NCI-H446 treated with DMSO at 0.1 percent for 48 hours (cell line): ENCODE data around the gene RHEB.

Experiments
- DNase-seq: peaks from one replicate; lab custom pipeline; 2025; lab: John Stamatoyannopoulos, UW

Gene RHEB

DNA sequence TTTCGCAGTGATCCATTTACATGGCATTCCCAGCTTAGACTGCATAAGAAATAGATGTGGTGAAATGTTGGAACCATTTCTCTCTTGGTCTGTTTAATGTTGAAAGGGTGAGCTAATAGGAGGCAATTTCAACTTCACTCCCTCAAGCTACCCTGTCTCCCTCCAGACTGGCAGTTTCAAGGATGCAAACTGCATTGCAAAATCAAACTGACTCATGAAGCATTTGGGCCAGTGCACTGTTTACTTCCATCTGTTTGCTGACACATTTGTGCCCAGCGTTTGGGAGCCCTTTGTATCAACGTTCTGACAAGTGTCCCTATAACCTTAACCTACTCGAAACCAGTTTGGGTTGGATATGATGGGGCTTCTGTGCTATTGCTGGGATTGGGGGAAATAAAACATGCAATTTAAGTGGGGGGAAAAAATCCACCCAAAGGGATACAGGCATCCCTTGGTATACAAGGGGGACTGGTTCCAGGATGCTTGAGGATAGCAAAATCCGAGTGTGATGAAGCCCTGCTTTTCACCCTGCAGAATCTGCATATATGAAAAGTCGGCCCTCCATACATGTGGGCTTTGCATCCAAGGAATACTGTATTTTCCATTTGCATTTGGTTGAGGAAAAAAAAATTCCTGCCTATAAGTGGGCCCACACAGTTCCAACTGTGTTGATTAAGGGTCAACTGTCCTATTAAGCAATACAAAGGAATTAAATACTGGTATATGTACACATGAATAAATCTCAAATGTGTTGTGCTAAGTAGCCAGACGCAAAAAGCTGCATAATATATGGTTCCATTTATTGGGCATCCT is 15.6 kb downstream of the RHEB start:
- DNase-seq: no peak

GRCh38 chr7:151501676-151502075 is 18.0 kb downstream of the RHEB start:
- no peak for DNase-seq

DNA sequence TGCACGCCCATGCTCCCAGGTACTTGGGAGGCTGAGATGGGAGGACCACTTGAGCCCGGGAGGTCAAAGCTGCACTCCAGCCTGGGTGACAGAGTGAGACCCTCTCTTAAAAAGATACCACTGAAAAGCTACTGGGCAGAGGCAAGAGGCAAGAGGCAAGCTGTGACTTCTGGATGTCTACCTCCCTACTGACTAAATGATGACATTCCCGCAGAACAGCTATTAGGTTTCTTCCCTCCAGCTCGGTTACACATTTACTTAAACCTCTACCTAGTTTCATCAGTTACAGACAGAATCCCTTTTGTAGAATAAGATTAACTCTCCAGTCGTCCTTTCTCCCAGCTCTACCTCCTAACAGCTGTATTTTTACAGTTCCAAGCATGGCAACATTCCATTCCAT is 21.2 kb downstream of the RHEB start:
- DNase-seq: no peak

GRCh38 chr7:151497306-151497871 is 22.3 kb downstream of the RHEB start:
- no peak for DNase-seq

GRCh38 chr7:151495360-151495759 is 24.3 kb downstream of the RHEB start:
- DNase-seq: no peak

DNA sequence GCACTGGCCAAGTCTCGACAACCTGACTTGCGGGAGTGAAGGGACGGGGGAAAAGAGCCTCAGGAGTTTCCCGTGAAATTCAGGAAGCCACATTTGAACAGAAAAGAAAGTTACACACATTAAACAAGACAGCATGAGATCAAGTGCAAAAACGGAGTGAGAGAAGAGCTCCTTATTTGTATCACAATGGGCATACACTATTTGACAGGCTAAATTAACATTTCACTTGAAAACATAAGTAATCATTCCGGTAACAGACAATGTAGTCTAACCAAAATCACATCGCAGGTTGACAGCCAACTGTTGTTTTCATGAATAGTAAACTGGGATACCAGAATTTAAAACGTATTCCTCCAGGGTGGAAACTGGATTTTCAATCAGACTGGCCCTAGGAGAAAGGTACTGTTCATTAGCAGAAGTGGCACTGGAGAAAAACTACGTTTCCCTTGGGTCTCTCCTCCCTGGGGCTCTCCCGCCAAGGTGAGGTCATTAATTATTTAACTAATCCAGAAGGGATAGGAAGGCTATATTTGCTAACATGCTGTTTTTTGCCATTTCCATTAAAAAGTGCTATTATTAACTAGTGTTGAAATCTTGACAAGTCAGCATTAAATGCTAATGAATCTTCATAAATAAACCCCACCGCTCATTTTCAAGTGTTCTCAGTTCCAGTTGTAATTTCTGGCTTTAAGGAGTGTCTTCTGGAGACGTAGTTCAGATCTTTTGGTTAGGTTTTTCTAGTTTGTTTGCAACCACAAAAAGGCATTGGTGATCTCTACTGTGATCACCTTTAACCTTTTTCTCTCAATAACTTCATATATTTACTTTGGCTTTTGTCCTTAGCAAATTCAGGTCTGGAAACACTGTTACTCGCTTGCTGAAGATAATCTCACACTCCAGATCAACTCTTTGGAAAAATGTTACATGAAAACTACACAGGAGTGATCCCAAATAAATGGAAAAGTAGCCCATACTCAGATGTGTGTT is 25.1 kb downstream of the RHEB start:
- DNase-seq: no peak

- no peak for DNase-seq
Measured at GRCh38 chr7:151493083-151493482, 26.6 kb downstream of the RHEB start.

DNA sequence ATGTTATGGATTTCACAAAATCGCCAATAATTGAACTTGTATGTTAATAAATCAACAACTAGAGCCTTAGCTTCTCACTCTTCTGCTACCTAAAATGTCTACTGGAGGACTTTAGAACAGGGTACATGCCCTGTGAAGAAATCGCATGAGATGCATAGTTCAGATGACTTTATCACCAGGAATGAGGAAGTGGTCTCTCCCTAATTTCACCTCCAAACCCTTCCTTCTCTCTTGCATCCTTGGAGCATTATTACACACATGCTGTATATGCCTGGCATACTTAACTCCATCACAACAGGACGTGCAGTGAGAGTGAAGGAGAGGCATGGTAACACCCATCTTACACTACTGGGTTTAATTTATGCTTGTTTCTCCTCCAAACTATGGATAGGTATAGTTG is 27.8 kb downstream of the RHEB start:
- no peak for DNase-seq

DNA sequence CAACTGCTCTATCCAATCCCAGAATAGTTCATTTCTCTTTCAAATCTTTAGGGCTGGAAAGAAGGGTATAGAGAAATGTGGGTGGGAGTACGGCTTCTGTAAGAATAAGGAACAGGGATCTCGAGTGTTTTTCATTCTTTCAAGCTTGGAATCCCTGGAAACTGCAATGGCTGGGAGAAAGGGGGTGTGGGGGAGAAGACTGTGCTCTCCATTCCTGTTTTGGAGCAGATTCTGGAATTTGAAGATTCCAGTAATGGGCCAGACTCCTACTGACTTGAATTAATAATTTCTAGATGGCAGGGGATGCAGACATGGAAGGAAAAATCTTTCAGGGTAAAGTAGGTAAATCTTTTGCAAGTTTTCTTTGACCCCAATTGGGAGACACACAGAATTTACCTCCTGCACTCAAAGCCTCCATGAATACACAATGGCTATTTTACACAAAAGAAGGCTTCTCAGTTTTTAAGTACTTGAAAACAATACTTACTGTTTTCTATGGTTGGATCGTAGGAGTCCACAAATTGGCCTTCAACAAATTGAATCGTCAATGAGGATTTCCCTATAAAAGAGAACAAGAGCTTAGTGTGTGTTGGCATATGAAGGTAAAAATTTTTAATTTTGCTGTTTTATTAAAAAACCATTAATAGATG is 29.1 kb downstream of the RHEB start:
- DNase-seq: no peak

GRCh38 chr7:151489498-151489897 is 30.2 kb downstream of the RHEB start:
- DNase-seq: no peak

GRCh38 chr7:151488096-151488495 is 31.6 kb downstream of the RHEB start:
- no peak for DNase-seq

DNA sequence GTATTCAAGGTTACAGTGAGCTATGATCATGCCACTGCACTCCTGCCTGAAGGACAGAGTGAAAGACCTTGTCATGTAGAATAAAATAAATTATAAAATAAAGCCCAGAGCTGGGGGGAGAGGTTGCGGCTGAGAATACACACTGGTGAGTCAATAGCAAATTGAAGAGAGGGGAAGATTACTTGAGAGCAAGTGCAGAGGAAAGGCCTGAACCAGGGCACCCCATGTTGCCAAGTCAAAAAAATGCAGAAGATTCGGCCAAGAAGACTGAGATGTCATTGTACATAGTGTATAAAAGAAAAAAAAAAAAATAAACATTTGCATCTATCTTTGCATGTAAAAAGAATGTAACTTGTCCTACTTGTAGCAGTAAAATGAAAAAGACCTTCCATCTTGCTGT is 32.5 kb downstream of the RHEB start:
- DNase-seq: no peak

DNA sequence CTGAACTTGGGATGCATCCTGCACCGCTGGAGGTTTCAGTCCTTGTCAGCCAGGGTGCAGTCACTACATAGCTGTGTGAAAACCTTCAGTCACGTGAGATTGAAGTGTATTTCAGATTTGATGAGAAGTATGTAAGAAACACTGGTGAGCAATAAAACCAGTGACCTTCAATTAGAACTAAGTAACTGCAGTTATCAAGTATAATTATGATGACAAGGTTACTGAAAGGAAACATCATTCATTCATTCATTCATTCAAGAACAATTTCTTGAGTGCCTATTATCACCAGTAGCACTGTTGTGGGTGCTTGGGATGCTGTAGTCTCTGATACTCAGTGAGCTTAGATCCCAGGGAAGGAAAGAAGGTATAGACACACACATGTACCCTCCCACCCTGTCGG is 33.6 kb downstream of the RHEB start:
- no peak for DNase-seq

DNA sequence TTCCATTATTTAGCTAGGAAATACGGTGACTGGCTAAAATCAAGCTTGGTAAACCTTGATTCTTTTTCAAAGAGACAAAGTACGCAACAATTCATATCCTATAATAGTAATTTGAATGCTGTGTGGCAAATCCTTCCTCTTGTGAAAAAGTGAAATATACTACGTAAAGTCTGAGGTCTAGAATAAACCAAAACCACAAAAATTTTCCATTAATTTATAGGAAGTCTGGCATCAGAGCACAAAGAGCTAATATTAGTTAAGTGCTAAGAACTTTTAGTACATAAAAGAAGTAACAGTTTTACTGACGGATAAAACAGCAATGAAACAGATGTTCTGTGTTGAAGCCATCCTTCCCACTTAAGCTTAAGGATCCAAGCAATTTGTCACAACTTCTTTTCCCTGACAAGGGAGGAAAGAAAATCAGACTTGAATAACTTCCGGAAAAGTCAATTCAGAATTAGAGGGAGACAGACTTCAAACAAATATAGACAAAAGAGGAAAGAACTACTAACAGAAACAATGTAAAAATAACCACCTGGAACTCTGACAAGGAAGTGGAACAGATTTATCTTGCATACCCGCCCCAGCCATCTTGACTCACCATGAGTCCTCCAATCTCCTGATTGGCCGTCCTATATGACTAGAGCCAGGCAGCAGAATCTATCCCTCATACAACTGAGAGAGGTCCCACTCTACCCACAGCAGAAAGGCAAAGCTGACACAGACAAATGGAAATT is 34.6 kb downstream of the RHEB start:
- DNase-seq: no peak

DNA sequence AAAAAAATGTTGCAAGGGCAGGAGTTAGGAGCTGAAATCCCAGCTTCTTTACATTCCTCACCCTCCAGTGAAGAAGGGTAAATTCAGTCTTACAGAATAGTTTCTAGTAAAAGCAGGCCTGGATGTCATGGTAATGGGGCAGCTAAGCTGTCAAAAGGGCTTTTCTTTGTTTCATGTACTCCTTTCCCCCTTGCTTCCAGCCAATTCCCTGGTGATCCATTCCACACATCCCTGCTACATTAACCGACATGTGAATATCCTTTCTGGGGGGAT is 36.0 kb downstream of the RHEB start:
- no peak for DNase-seq

- no peak for DNase-seq
Measured at GRCh38 chr7:151482883-151483710, 36.6 kb downstream of the RHEB start.

GRCh38 chr7:151481650-151482505 is 37.8 kb downstream of the RHEB start:
- no peak for DNase-seq

DNA sequence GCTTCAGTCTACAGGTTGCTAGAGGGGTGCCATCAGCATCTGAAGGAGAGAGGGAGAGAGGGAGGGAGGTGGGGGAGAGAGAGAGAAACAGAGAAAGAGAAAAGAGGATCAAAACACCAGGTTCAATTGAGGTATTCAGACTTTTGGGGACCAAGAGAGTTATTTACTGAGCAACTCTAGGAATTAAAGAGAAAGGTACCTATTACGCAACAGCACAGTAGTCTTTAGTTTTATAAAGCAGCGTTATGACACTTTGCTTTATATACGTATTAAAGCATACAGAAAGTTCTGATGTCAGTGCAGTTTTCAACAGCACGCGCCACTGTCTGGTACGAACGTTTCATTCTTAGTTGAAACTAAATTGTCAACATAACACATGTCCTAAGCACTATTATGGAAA is 41.8 kb downstream of the RHEB start:
- DNase-seq: no peak

DNA sequence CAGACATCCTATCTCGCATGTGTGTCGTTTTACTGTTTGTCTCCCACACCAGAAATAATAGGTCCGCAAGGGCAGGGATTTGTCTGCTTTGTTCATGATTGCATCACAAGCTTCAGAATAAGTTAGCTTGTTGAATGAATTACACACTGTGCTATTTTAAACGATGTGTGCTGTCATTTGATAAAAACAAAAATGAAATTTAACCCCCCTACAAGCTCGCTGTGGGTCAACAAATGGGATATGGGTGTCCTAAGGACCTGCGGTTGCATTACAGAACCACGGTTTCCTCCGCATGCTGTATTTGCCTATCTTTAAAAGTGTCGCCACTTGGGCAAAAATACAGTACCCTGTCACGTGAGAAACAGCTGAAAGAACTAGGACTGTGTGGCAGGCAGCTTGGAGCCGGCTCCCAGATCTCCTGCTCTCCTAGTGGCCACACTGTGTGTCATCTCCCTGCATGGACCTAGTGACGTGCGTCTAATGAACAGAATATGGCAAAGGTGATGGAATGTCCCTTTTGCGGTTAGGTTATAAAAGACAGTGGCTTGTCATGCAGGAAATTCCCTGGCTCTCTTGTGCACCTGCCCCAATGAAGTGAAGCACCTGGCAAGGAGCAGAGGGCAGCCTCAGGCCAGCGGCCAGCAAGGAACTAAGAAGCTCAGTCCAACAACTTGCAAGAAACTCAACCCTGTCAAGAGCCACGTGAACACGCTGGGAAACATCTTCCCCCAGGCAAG is 46.9 kb downstream of the RHEB start:
- DNase-seq: no peak
